GM21526 (cell line): ENCODE measurements around the gene PPP1R3G.

Experiments used
- ATAC-seq: cut with Tn5 transposase; IDR thresholded peaks from one replicate; pipeline ENCODE4 v1.9.1; 2021; ENCODE audit warnings: moderate library complexity; ENCODE audit not compliant: unreplicated experiment, low FRiP score

Gene PPP1R3G

GRCh38 chr6:5091210-5092069, 6.3 kb downstream of the PPP1R3G start:
- ATAC-seq: no peak

- ATAC-seq: no peak
Observed at GRCh38 chr6:5093231-5094015, 8.3 kb downstream of the PPP1R3G start.

DNA sequence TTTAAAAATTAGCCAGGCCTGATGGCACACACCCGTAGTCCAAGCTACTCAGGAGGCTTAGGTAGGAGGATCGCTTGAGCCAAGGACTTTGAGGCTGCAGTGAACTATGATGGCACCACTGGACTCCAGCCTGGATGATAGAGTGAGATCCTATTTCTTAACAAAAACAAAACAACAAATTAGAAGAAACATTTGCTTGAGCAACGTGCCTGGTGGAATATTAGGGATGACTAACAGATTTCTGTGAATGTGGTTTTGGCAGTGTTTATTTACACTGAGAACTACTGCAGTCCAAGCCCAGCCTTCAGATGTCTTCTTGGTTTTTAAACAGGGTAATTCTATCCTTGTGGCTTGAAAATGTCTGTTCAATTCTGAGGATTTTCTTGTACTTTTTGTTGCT, 9.2 kb downstream of the PPP1R3G start:
- no peak for ATAC-seq

- peak; percentile 62 for ATAC-seq
Observed at GRCh38 chr6:5095236-5095635, 10.1 kb downstream of the PPP1R3G start.

DNA sequence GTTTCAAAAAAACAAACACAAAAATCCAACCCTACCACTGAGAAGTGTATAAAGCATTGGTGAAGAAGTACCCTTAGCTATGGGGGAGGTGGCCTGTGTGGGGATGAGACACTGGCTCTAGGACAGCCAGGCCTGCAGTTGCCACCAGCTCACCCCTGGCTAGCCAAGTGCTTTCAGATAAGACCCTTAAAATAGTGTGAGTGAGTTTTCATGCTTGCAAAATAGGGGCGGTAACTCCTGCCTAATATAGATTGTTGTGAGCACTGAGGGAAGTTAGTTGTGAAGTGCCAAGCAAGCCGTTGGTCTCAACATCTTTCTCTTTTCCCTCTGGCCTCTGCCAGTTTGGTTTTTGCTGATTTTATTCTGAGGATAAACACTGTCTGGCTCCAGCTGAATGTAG, 11.3 kb downstream of the PPP1R3G start:
- ATAC-seq: no peak

DNA sequence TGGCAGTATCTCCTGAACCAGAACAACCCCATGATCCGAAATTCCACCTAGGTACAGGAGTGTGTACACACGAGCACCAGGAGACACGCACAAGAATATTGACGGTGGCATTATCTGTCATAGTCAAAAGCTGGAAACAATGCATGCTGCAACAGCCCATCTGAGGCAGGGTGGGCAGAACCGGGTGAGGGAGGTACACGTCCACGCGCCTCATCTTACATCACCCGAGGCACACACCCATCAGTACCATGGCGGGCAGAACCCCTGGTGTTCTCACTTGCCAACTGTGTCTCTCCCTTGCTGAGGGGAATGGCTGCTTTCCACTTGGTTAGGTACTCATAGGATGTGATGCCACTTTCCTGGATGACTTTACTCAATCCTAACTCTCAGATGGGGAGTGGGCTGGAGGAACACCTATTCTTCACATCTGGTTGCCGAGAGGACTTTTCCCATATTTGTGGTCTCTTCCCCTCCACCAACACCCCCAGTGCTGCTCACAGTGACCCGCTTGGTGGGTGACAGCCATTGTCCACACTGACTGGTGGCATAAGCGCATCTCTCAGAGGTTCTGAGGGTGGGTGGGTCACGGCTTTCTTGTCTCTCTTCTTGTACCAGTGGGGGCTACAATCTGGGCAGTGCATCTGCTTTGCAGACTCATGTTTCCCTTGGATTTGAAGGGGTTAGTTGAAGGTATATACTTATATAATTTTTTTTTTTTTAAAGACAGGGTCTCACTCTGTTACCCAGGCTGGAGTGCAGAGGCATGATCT, 13.5 kb downstream of the PPP1R3G start:
- no peak for ATAC-seq

- no peak for ATAC-seq
Observed at GRCh38 chr6:5099537-5099936, 14.4 kb downstream of the PPP1R3G start.

GRCh38 chr6:5100806-5101205, 15.7 kb downstream of the PPP1R3G start:
- no peak for ATAC-seq

DNA sequence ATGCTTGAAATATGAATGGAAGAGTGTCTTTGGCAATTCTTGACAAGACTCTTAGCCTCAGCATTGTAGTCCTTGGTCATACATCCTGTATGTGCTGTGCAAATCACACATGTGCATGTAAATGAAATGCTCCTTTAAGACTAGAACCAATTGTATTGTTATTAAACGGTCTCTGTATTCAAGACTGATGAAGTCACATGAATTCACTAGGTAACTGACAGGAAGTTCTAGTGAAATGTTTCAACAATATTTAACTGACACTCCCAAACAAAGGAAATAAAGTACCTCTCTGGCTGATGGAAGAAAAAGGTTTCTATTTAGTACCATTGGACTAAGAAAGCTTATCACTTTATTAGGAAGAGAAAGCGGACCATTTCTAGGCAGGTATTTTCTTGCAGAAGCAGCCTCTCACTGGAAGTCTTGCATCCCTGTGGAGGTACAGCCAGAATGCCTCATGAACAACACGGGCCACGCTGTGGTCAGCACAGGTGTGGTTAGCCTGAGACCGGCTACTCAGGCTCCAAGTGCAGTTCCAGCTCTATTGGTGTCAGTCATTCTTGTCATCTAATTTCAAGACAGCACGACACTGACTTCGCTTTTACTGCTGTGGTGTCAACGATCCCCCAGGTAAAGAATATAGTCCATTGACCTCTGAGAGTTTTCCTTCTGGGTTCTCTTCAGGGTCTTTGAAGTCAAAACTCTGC, 17.3 kb downstream of the PPP1R3G start:
- ATAC-seq: no peak

DNA sequence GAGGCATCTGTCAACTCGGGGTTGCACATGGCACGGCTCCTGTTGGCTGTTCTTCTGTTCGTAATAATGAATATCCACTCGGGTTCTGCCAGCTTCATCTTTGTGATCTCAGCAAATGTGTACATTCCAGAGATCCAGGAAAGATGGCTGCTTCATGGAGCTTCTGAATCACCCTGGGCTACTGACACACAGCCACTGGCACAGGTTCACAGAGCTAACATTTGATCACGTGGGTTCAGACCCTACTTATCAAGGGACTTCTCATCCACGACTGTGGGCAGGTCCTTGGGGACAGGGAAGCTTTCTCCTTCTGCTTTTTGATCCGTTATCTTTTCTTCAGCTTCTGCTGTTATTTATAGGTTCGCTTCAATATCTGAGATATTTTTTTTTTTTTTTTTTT, 18.1 kb downstream of the PPP1R3G start:
- no peak for ATAC-seq

DNA sequence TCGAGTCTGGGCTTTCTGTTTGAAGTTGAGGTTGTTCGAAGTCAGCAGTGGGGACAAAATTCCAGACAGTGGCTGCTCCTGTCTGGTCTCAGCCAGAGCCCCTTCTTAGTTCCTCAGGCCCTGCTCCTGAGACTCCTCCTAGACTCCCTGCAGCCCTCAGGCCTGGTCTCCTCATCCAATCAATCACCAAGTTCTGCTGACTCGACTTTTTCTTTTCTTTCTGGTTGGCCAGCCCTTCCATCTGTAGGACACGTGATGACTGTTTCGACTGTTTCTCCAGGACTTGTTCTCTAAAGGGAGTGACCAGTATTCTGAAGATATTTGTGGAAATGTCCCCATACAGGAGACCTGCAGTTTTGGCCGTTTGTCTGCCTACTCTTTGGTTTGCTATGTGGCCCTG, 19.5 kb downstream of the PPP1R3G start:
- ATAC-seq: no peak

DNA sequence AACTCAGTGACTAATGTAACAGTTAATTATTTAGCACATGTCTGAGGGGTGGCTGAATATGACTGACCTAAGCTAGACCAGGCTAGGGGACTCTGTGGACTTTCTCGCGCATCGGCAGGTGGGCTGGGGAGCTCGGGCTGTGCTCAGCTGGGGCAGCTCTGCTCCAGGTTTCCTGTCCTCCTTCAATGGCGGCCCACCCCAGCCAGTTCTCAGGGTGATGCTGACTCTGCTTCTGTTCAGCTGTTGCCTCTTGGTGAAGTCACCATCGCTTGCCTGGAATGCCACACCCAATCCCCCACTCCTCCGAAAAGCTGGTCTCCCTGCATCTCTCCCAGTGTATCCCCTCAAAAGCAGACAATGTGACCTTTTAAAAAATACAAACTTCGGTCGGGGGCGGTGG, 20.0 kb downstream of the PPP1R3G start:
- no peak for ATAC-seq

DNA sequence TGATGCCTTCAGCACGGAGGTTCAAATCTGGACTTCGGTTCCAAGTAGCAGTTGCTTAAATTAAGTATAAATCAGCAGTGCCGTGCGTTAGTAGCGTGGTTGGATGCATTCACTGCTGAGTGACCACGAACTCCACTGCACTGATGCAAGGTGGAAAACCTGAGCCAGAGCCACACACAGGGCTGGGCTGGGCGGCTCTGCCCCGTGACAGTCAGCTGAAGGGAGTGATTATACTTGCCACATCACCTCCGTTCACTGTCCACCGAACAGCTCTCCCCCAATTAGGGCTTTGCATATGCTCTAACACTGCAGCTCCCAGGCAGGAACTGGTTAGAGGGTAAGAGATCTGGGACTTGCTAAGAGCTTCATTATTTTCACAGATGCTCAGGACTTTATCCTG, 22.2 kb downstream of the PPP1R3G start:
- ATAC-seq: no peak

DNA sequence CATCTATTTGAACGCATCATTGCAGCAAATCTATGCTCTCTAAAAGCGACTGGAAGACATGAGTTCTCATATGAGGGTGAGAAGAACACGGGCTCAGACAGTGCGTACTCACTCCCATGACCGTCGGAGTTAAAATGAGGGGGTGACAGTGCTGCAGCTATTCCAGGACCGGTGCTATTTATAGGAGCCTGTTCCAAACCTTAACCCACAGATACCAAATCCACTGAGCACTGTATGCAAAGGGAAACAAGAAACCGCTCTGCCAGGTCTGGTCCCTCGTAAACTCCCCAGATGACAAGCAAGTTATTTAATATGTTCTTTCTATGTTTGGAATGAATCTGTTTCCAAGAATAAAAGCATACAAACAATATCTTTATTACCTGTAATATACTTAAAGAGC, 22.9 kb downstream of the PPP1R3G start:
- no peak for ATAC-seq

DNA sequence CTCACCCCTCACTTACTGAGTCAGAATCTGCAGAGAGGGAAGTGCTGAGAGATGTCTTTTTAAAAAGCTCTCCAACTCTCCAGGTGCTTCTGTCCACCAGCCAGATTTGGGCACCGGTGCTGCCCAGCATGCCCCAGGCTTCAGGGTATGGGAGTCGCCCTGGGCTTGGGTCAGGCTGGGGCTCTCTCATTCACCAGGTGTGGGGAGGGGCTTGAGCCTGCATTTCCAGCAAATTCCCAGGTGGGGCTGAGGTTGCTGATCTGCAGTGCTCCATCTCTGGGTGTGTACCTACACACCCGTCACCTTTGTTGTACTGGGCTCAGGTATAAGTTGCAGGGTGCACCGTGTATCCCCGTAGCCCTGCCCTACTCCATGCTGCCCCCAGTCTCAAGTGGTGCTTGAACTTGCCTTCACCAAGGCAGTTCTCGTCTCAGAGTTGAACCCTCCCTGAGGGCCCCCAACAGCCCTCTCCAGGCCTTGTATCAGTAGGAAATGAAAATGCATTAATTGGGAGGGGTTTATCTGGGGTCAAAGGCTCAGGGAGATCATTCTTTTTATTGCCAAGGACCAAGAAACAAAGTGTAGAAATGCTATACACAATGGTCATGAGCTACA, 23.5 kb downstream of the PPP1R3G start:
- no peak for ATAC-seq

DNA sequence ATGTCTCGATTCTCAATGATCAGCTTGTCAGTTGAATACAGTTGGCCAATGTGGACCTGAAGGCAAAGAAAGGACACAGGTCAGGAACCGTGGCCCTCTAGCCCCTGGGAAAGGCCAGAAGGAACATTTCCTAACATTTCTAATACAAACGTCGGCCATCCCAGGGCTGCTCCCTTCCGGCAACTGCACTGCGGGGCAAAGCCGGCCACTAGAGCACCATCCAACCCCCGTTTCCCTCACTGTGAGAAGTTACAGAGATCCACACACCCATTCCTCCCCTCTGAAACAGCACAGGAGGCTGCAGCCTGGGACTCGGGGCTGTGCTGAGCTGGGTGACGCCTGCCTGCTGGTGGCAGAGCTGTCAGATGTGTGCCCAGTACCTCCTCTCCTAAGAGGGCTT, 24.3 kb downstream of the PPP1R3G start:
- no peak for ATAC-seq

- no peak for ATAC-seq
Observed at GRCh38 chr6:5110246-5110645, 25.1 kb downstream of the PPP1R3G start.

GRCh38 chr6:5111626-5112025, 26.5 kb downstream of the PPP1R3G start:
- ATAC-seq: no peak

DNA sequence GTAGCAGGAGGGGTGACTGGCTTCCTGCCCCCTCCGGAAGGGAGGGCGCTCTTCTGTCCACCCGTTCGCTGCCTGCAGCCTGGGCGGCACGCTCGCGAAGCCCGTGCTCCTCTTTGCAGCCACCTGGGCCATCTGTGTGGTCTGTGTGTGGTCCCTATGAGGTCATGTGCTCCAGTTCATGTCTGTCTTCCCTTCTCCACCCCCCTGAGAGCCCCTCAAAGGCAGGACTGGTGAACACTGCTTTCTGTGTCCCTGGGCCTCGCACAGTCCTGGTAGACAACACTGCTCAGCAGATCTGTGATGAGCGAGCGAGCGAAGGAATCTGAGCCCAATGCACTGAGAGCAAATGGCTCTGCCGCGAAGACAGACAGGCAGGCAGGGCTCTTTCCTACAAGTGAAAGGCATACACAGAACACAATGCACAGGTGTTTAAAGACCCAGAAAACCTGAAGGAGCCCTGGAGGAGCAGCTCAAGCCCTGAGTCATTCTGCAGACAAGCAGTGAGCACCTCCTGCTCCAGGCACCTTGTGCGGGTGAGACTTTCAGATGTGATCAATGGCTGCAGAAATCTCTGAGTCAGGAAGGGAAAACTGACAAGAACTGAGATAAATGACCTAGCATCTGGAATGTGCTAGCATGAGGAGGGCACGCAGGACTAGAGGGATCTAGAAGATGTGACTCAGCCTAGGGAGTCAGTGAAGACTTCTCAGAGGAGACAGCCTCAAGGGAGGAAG, 27.1 kb downstream of the PPP1R3G start:
- no peak for ATAC-seq
